ENCODE measurements around the gene C2CD2. TPM values are rescaled to one million over a fixed set of nuclear protein-coding genes. Genes with fewer than 3 reads are reported as not detected.
A peak's percentile ranks its signal among the peaks of the same experiment; 100 is the strongest.

C2CD2 gene
- total RNA-seq, 1 donor from 2014 or later, result 18.1 TPM

- no peak for TF ChIP-seq CTCF (IDR thresholded peaks at IDR 0.05)
- Mint-ChIP-seq H3K27me3 (ENCODE audit: low read depth) (no peaks in the 10 kb centered on the region), H3K27ac (ENCODE audit: unreplicated experiment) (no peak overlapping the region), H3K36me3 (ENCODE audit: low read depth) (peaks cover 5% of the 10 kb centered on the region), H3K9me3 (ENCODE audit: low read depth) (no peaks in the 10 kb centered on the region), H3K4me1 (ENCODE audit: low read depth) (peaks cover 41% of the 10 kb centered on the region), H3K4me3 (ENCODE audit: unreplicated experiment) (no peak overlapping the region)
- DNase-seq (ENCODE audit: low spot score), result no peak
These were observed 61.1 kb downstream of the C2CD2 start for GRCh38 chr21:41892726-41893125.

GRCh38 chr21:41891132-41891531 lies 62.7 kb downstream of the C2CD2 start:
- TF ChIP-seq CTCF (IDR thresholded peaks at IDR 0.05), result no peak
- Mint-ChIP-seq H3K4me3 (ENCODE audit: unreplicated experiment) (no peak overlapping the region), H3K36me3 (ENCODE audit: low read depth) (peaks cover 7% of the 10 kb centered on the region), H3K4me1 (ENCODE audit: low read depth) (peaks cover 26% of the 10 kb centered on the region), H3K27ac (ENCODE audit: unreplicated experiment) (no peak overlapping the region), H3K9me3 (ENCODE audit: low read depth) (no peaks in the 10 kb centered on the region), H3K27me3 (ENCODE audit: low read depth) (no peaks in the 10 kb centered on the region)
- DNase-seq (ENCODE audit: low spot score), result no peak

- no peaks in the 10 kb centered on the region for H3K9me3 Mint-ChIP-seq (ENCODE audit: low read depth)
- no peak overlapping the region for H3K4me3 Mint-ChIP-seq (ENCODE audit: unreplicated experiment)
- no peaks in the 10 kb centered on the region for H3K27me3 Mint-ChIP-seq (ENCODE audit: low read depth)
- TF ChIP-seq CTCF (IDR thresholded peaks at IDR 0.05), result no peak
- H3K4me1 Mint-ChIP-seq (ENCODE audit: low read depth), result peaks cover 19% of the 10 kb centered on the region
- H3K36me3 Mint-ChIP-seq (ENCODE audit: low read depth), result peaks cover 7% of the 10 kb centered on the region
- no peak for DNase-seq (ENCODE audit: low spot score)
- H3K27ac Mint-ChIP-seq (ENCODE audit: unreplicated experiment), result no peak overlapping the region
These were observed 63.5 kb downstream of the C2CD2 start for GRCh38 chr21:41890355-41890754.

- H3K4me1 Mint-ChIP-seq (ENCODE audit: low read depth), result peaks cover 7% of the 10 kb centered on the region
- H3K27ac Mint-ChIP-seq (ENCODE audit: unreplicated experiment), result peak overlapping the region; percentile 75
- H3K9me3 Mint-ChIP-seq (ENCODE audit: low read depth), result no peaks in the 10 kb centered on the region
- H3K4me3 Mint-ChIP-seq (ENCODE audit: unreplicated experiment), result no peak overlapping the region
- no peaks in the 10 kb centered on the region for H3K27me3 Mint-ChIP-seq (ENCODE audit: low read depth)
- H3K36me3 Mint-ChIP-seq (ENCODE audit: low read depth), result peaks cover 7% of the 10 kb centered on the region
- no peak for TF ChIP-seq CTCF (IDR thresholded peaks at IDR 0.05)
- no peak for DNase-seq (ENCODE audit: low spot score)
These were observed 65.0 kb downstream of the C2CD2 start for GRCh38 chr21:41888749-41889376.

DNA sequence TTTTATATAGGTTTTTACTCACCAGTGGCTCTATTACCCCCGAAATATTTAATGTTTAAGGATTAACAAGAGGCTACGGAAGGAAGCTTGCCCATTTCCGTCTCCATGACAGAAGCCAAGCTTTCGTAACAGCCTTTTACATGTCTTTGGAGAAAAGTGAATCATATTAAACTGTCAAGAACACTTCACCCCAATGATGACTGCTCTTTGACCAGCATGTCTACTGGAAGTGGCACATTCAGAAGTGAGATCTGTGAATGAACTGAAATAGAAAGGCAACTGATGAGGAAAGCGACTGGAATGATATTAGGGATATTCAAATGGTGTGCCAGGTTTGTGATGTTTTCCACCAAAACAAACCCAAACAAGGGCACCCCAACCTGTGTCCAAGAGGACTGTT lies 66.2 kb downstream of the C2CD2 start:
- H3K4me3 Mint-ChIP-seq (ENCODE audit: unreplicated experiment), result no peak overlapping the region
- H3K9me3 Mint-ChIP-seq (ENCODE audit: low read depth), result no peaks in the 10 kb centered on the region
- peaks cover 7% of the 10 kb centered on the region for H3K36me3 Mint-ChIP-seq (ENCODE audit: low read depth)
- H3K27ac Mint-ChIP-seq (ENCODE audit: unreplicated experiment), result no peak overlapping the region
- no peak for TF ChIP-seq CTCF (IDR thresholded peaks at IDR 0.05)
- peaks cover 7% of the 10 kb centered on the region for H3K4me1 Mint-ChIP-seq (ENCODE audit: low read depth)
- no peaks in the 10 kb centered on the region for H3K27me3 Mint-ChIP-seq (ENCODE audit: low read depth)
- no peak for DNase-seq (ENCODE audit: low spot score)

Data from chondrocyte (in vitro differentiated cells).